Mucosa of stomach (tissue), 1 donor: ENCODE results near the gene NUP98.
"Not testable (repeated sequence)": the region's sequence is repeated elsewhere in the genome, so short reads cannot be mapped to it uniquely, and the experiment has no call there.

Source experiments
- H3K27me3 ChIP-seq: one replicate; pipeline ENCODE4 v1.7.0; 2013; ENCODE audit warnings: mild to moderate bottlenecking, low read length; ENCODE audit not compliant: control insufficient read depth, insufficient read depth
- H3K36me3 ChIP-seq: one replicate; pipeline ENCODE4 v1.7.0; 2013; ENCODE audit warnings: low read length; ENCODE audit not compliant: control insufficient read depth, insufficient read depth
- H3K4me1 ChIP-seq: one replicate; pipeline ENCODE4 v1.7.0; 2013; ENCODE audit warnings: mild to moderate bottlenecking, low read length; ENCODE audit not compliant: control insufficient read depth, insufficient read depth
- H3K4me3 ChIP-seq: one replicate; pipeline ENCODE4 v1.7.0; 2013; ENCODE audit warnings: low read length
- H3K9ac ChIP-seq: one replicate; pipeline ENCODE4 v1.7.0; 2013; ENCODE audit warnings: mild to moderate bottlenecking, low read length, moderate library complexity
- H3K9me3 ChIP-seq: one replicate; pipeline ENCODE4 v1.7.0; 2013; ENCODE audit warnings: mild to moderate bottlenecking, low read length, moderate library complexity; ENCODE audit not compliant: control insufficient read depth
- donor health status: Pancreatic carcinoma.

NUP98 gene

DNA sequence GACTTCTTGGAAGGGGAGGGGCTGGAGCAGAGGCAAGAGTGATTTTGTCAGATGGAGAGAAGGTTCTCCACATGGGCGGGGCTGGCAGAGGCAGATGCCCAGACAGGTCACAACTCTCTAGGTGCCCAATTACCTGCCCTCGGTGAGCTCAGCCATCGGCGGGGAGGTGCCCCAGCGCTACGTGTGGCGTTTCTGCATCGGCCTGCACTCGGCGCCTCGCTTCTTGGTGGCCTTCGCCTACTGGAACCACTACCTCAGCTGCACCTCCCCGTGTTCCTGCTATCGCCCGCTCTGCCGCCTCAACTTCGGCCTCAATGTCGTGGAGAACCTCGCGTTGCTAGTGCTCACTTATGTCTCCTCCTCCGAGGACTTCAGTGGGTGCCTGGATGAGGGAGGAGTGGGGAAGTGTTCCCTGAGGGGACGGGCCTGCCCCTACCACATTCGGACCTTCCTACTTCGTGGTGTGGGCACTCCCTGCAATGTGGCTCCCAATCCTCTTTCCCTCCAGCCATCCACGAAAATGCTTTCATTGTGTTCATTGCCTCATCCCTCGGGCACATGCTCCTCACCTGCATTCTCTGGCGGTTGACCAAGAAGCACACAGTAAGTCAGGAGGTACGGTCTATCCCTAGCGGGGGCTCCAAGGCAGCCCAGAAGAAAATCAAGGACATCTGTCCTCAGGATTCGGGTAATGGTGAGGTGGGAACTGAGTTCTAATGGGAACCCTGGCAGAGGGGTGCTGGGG is 26.6 kb upstream of the NUP98 start:
- Histone ChIP-seq H3K36me3 (peaks cover 16% of the 10 kb centered on the region), H3K27me3 (no peaks in the 10 kb centered on the region), H3K4me3 (no peak overlapping the region), H3K4me1 (no peaks in the 10 kb centered on the region), H3K9ac (no peak overlapping the region), H3K9me3 (no peaks in the 10 kb centered on the region)

- Histone ChIP-seq H3K9ac (no peak overlapping the region), H3K9me3 (no peaks in the 10 kb centered on the region), H3K27me3 (no peaks in the 10 kb centered on the region), H3K4me3 (no peak overlapping the region), H3K36me3 (peaks cover 16% of the 10 kb centered on the region), H3K4me1 (no peaks in the 10 kb centered on the region)
Measured at GRCh38 chr11:3823303-3823702, 25.9 kb upstream of the NUP98 start.

DNA sequence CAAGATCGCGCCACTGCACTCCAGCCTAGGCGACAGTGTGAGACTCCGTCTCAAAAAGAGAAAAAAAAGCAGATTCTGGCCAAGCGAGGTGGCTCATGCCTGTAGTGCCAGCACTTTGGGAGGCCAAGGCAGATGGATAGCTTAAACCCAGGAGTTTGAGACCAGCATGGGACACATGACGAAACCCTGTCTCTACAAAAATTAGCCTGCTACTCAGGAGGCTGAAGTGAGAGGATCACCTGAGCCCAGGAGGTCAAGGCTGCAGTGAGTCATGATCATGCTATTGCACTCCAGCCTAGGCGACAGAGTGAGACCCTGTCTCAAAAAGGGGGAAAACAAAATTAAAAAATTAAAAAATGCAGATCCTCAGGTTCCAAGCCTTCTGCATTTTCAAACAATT is 25.0 kb upstream of the NUP98 start:
- no peak overlapping the region for H3K4me3 ChIP-seq
- no peaks in the 10 kb centered on the region for H3K27me3 ChIP-seq
- H3K4me1 ChIP-seq = no peaks in the 10 kb centered on the region
- peaks cover 16% of the 10 kb centered on the region for H3K36me3 ChIP-seq
- H3K9ac ChIP-seq = no peak overlapping the region
- no peaks in the 10 kb centered on the region for H3K9me3 ChIP-seq

GRCh38 chr11:3820971-3821370 is 23.6 kb upstream of the NUP98 start:
- H3K9me3 ChIP-seq = no peaks in the 10 kb centered on the region
- H3K9ac ChIP-seq = no peak overlapping the region
- H3K27me3 ChIP-seq = no peaks in the 10 kb centered on the region
- H3K36me3 ChIP-seq = peaks cover 2% of the 10 kb centered on the region
- no peak overlapping the region for H3K4me3 ChIP-seq
- H3K4me1 ChIP-seq = no peaks in the 10 kb centered on the region

- Histone ChIP-seq H3K9me3 (no peaks in the 10 kb centered on the region), H3K9ac (no peak overlapping the region), H3K4me3 (no peak overlapping the region), H3K27me3 (no peaks in the 10 kb centered on the region), H3K36me3 (no peaks in the 10 kb centered on the region), H3K4me1 (no peaks in the 10 kb centered on the region)
Measured at GRCh38 chr11:3817181-3817800, 19.9 kb upstream of the NUP98 start.

DNA sequence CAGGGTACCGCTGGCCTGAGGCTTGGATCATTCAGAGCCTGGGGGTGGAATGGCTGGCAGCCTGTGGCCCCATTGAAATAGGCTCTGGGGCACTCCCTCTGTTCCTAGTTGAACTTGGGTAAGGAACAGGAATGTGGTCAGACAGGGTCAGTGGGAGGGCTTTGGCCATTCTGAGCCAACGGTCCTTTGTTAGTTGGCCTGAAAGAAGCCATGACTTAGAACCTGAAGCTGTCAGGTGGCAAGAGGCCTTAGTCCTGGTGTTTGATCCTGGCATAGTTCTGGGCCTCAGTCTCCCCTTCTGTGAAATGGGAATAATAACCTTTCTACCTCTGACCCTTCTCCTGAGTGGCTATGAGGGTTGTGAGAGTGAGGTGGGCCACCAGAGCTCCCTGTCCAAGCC is 19.3 kb upstream of the NUP98 start:
- Histone ChIP-seq H3K4me1 (no peaks in the 10 kb centered on the region), H3K9ac (no peak overlapping the region), H3K27me3 (no peaks in the 10 kb centered on the region), H3K9me3 (no peaks in the 10 kb centered on the region), H3K36me3 (no peaks in the 10 kb centered on the region), H3K4me3 (no peak overlapping the region)

DNA sequence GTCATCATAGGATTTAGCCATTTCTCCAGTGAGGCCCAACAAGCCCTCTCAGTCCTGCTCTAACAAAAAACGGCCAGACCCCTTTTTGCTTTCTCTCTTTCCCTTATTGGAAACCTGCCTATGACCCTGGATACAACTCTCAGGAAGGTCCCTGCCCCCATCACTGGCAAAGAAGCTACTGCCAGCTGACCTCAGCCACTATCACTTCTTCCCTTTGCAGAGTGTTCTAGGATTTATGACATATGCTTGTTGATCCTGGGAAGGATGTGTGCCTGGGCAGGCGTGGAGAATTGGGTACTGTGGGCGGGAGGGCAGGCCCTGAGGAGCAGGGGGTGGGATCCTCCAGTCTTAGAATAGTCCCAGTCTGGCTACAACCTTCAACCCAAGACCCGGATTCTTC is 18.5 kb upstream of the NUP98 start:
- Histone ChIP-seq H3K4me1 (no peaks in the 10 kb centered on the region), H3K27me3 (no peaks in the 10 kb centered on the region), H3K36me3 (no peaks in the 10 kb centered on the region), H3K4me3 (no peak overlapping the region), H3K9me3 (no peaks in the 10 kb centered on the region), H3K9ac (no peak overlapping the region)

GRCh38 chr11:3814832-3815231 is 17.5 kb upstream of the NUP98 start:
- not testable (repeated sequence) for H3K9ac ChIP-seq, H3K27me3 ChIP-seq, H3K36me3 ChIP-seq, H3K4me1 ChIP-seq, H3K9me3 ChIP-seq, H3K4me3 ChIP-seq

DNA sequence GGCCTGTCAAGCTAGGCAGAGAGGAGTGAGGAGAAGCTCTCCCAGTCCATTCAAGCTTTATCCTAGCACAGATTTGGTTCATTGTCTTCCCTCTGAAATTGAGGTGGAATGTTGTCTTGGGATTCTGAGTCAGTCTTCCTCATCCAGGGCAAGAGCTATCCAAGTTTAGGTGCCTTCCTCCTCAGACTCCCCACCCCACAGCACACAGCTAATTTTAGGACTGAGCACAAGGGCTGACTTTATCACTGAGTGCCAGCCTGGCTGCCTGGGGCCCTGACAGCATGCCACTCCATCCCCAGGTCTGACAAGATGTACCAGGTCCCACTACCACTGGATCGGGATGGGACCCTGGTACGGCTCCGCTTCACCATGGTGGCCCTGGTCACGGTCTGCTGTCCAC is 13.6 kb upstream of the NUP98 start:
- peaks cover 10% of the 10 kb centered on the region for H3K4me1 ChIP-seq
- H3K4me3 ChIP-seq = no peak overlapping the region
- H3K9ac ChIP-seq = no peak overlapping the region
- no peaks in the 10 kb centered on the region for H3K9me3 ChIP-seq
- H3K27me3 ChIP-seq = no peaks in the 10 kb centered on the region
- H3K36me3 ChIP-seq = no peaks in the 10 kb centered on the region

GRCh38 chr11:3810446-3810845 is 13.1 kb upstream of the NUP98 start:
- no peak overlapping the region for H3K9ac ChIP-seq
- no peak overlapping the region for H3K4me3 ChIP-seq
- H3K36me3 ChIP-seq = no peaks in the 10 kb centered on the region
- no peaks in the 10 kb centered on the region for H3K9me3 ChIP-seq
- H3K27me3 ChIP-seq = no peaks in the 10 kb centered on the region
- peaks cover 10% of the 10 kb centered on the region for H3K4me1 ChIP-seq

DNA sequence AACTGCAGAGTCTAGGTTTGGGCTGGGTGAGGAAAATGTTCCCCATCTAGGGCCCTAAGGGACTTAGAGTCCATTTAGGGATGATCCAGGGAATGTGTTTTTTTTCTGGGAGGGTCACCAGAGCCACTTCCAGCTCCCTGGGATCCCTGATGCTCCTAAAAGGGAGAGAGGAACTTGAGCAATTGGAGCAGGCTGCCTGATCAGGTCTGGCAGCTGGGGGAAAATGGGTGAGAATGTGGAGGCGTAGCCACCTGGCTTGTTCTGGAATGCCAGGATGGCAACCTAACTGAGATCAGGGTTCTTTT is 12.2 kb upstream of the NUP98 start:
- Histone ChIP-seq H3K9ac (no peak overlapping the region), H3K4me3 (no peak overlapping the region), H3K27me3 (no peaks in the 10 kb centered on the region), H3K36me3 (no peaks in the 10 kb centered on the region), H3K9me3 (no peaks in the 10 kb centered on the region), H3K4me1 (peaks cover 10% of the 10 kb centered on the region)

DNA sequence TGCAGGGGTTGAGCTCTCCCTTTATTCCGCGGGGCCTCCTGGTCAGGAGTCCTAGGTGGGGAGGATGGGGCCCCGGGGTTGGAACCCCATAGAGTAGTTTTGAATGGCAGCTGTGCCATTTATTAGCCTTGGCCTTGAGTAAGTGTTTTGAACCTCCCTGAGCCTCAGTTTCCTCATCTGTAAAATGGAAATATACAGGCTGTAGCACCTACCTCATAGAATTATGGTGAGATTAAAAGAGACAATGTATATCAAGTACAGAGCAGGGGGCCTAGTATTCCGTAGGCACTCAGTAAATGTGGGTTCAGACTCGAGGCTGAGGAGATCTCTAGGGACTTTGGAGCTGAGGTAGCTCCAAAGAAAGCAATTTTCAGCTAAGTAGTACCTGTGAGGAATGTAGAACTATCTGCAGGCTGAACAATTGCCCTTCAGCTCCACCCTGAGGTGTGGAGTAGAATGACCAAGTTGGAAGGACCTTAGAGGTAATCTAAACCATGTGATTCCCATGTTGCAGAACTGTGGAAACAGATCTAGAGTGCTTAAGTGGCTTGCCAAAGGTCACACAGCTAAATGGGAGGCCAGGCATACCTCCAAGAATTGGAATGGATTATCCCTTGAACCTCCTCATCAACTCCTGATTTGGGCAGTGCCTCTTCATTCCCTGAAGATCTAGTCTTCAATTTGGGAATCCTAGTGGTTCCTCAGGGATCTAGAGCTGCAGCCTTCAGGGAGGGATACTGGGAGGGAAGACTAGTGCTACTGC is 11.7 kb upstream of the NUP98 start:
- H3K4me3 ChIP-seq = peak overlapping the region; percentile 87
- no peaks in the 10 kb centered on the region for H3K27me3 ChIP-seq
- H3K9ac ChIP-seq = peak overlapping the region; percentile 79
- no peaks in the 10 kb centered on the region for H3K36me3 ChIP-seq
- no peaks in the 10 kb centered on the region for H3K9me3 ChIP-seq
- H3K4me1 ChIP-seq = peaks cover 10% of the 10 kb centered on the region
